ENCODE data around the gene TADA2B. TPM values are rescaled to one million over a fixed set of nuclear protein-coding genes. Genes with fewer than 3 reads are reported as not detected.

The TADA2B gene
- total RNA-seq, 2 donors from 2014 or later: 21.5 to 24.2 TPM

- Histone ChIP-seq H3K4me3 (peak overlapping the region; percentile 93), H3K9me3 (no peaks in the 10 kb centered on the region), H3K4me1 (ENCODE audit: control insufficient read depth in 1 of 2, low read depth in 2 of 2) (peaks cover 17 to 40% of the 10 kb centered on the region in 2 donors), H3K27ac (peak overlapping the region; percentile 75 to 82), H3K27me3 (replicated peaks; ENCODE audit: insufficient read depth) (no peaks in the 10 kb centered on the region), H3K36me3 (no peaks in the 10 kb centered on the region)
- TF ChIP-seq, protein P1, sequence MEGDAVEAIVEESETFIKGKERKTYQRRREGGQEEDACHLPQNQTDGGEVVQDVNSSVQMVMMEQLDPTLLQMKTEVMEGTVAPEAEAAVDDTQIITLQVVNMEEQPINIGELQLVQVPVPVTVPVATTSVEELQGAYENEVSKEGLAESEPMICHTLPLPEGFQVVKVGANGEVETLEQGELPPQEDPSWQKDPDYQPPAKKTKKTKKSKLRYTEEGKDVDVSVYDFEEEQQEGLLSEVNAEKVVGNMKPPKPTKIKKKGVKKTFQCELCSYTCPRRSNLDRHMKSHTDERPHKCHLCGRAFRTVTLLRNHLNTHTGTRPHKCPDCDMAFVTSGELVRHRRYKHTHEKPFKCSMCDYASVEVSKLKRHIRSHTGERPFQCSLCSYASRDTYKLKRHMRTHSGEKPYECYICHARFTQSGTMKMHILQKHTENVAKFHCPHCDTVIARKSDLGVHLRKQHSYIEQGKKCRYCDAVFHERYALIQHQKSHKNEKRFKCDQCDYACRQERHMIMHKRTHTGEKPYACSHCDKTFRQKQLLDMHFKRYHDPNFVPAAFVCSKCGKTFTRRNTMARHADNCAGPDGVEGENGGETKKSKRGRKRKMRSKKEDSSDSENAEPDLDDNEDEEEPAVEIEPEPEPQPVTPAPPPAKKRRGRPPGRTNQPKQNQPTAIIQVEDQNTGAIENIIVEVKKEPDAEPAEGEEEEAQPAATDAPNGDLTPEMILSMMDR (IDR thresholded peaks at IDR 0.05): no peak
- DNase-seq (ENCODE audit: low spot score): no peak
- ATAC-seq (ENCODE audit: insufficient number of reproducible peaks, low FRiP score, low read depth): no peak
These were observed 1.2 kb downstream of the TADA2B start for GRCh38 chr4:7044137-7044930.

GRCh38 chr4:7045553-7045952 is 2.4 kb downstream of the TADA2B start:
- Histone ChIP-seq H3K9me3 (no peaks in the 10 kb centered on the region), H3K36me3 (no peaks in the 10 kb centered on the region), H3K4me3 (peak overlapping the region; percentile 29), H3K27me3 (replicated peaks; ENCODE audit: insufficient read depth) (no peaks in the 10 kb centered on the region), H3K4me1 (ENCODE audit: control insufficient read depth in 1 of 2, low read depth in 2 of 2) (peaks cover 17 to 40% of the 10 kb centered on the region in 2 donors), H3K27ac (no peak overlapping the region)
- no peak for ATAC-seq (ENCODE audit: insufficient number of reproducible peaks, low FRiP score, low read depth)
- TF ChIP-seq, protein P1 (IDR thresholded peaks at IDR 0.05): no peak
- DNase-seq (ENCODE audit: low spot score): no peak

DNA sequence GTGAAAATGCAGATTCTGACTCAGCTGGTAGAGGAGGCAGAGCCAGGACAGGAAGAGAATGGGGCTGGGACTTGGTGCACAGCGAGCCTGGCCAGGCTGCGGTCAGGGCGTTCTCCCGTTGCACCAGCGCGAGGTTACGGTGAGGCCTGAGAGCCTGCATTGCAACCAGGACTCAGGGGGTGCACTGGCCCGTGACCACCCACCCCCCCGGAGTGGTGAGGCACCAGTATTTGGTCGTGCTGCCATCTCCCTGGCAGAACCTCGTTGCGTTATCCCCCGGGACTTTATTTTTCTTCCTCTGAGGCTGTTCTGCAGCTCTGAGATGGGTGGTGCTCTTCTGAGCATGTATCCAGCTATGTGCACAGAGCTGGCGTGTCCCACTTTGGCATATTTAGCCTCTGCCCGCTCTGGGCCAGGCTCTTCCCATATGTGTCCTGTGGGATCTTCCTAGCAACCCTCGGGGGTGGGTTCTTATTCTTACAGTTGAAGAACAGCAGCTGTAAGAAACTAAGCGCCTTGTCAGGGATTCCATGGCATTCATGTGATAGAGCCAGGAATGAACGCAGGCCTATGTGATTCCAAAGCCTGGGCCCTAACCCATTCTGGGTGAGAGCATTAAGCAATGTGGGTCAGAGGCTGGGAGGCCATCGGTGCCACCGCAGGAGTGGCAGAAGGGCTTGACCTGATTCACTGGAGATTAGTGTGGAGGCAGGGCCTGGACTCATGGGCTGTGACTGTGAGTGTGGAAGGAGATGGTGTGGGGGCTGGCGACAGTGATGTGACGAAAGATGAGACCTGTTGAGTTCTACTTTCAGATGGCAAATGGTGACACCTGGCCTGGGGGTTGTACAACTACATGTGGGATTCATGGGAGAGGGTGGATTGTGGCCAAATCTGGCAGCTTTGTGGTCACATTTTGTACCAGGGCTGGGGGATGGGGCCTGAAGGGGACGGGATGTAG is 3.1 kb downstream of the TADA2B start:
- ATAC-seq (ENCODE audit: insufficient number of reproducible peaks, low FRiP score, low read depth): no peak
- DNase-seq (ENCODE audit: low spot score): no peak
- TF ChIP-seq, protein P1 (IDR thresholded peaks at IDR 0.05): no peak
- Histone ChIP-seq H3K4me1 (ENCODE audit: control insufficient read depth in 1 of 2, low read depth in 2 of 2) (peaks cover 17 to 40% of the 10 kb centered on the region in 2 donors), H3K4me3 (peak overlapping the region; percentile 29), H3K27ac (no peak overlapping the region), H3K9me3 (no peaks in the 10 kb centered on the region), H3K27me3 (replicated peaks; ENCODE audit: insufficient read depth) (no peaks in the 10 kb centered on the region), H3K36me3 (no peaks in the 10 kb centered on the region)

DNA sequence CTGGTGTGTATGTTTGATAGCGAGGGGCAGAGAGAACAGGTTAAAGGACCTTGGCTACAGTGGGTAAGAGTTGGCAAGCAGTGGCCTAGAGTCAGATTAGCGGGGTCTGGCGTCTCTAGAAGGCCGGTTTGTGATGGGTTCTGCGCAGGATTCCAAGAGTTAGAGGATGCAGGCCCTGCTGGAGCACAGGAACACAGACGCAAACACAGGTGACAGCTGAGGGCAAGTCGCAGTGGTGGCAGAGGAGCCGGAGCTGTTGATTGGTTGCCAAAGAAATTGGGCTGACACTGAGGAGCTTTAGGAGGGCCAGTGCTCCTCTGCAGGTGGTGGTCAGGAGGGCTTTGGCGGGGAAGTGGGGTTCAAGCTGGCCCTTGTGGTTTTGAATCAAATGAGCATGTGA is 3.8 kb downstream of the TADA2B start:
- Histone ChIP-seq H3K27ac (no peak overlapping the region), H3K36me3 (no peaks in the 10 kb centered on the region), H3K27me3 (replicated peaks; ENCODE audit: insufficient read depth) (no peaks in the 10 kb centered on the region), H3K9me3 (no peaks in the 10 kb centered on the region), H3K4me1 (ENCODE audit: control insufficient read depth in 1 of 2, low read depth in 2 of 2) (peaks cover 14 to 35% of the 10 kb centered on the region in 2 donors), H3K4me3 (no peak overlapping the region)
- ATAC-seq (ENCODE audit: insufficient number of reproducible peaks, low FRiP score, low read depth) (no peak), DNase-seq (ENCODE audit: low spot score) (no peak)
- TF ChIP-seq, protein P1 (IDR thresholded peaks at IDR 0.05): no peak

DNA sequence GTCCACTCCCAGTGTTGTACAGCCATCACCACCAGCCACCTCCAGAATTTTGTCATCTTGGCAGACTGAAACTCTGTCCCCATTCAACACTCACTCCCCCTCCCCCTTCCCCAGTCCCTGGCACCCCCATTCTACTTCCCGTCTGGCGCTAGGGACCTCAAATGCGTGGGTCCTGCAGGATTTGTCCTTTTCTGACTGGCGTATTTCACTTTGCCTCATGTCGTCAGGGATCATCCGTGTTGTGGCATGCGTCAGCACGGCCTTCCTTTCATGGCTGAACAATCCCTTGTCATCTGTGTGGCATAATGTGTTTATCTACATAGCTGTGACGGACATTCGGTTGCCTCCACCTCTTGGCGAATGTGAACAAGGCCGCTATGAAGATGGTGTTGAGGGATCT is 5.5 kb downstream of the TADA2B start:
- TF ChIP-seq, protein P1 (IDR thresholded peaks at IDR 0.05): no peak
- Histone ChIP-seq H3K4me1 (ENCODE audit: control insufficient read depth in 1 of 2, low read depth in 2 of 2) (peaks cover 13 to 49% of the 10 kb centered on the region in 2 donors), H3K36me3 (no peaks in the 10 kb centered on the region), H3K4me3 (no peak overlapping the region), H3K27ac (no peak overlapping the region), H3K9me3 (no peaks in the 10 kb centered on the region), H3K27me3 (replicated peaks; ENCODE audit: insufficient read depth) (no peaks in the 10 kb centered on the region)
- ATAC-seq (ENCODE audit: insufficient number of reproducible peaks, low FRiP score, low read depth) (no peak), DNase-seq (ENCODE audit: low spot score) (no peak)

All from thoracic aorta (tissue), 2 donors.